Head of caudate nucleus (tissue), 42 donors: ENCODE results near the gene KMT5C.

Experiments used
- DNase-seq, 42 donors: peaks; one replicate each; pipeline versions ENCODE4 v3.0.0 to v3.0.0-alpha.2; 2020 to 2021; ENCODE audit warnings: mixed read lengths in 7 of 42
- intact Hi-C: fragments of 100-400 bp; cut with DNase I; formaldehyde crosslinking; loops from one replicate; pipeline ENCODE4 v1.15.0; 2022

KMT5C gene

GRCh38 chr19:55341595-55342531 lies 2.2 kb downstream of the KMT5C start:
- DNase-seq = no peak
- intact Hi-C loops = loop anchor here (5.0 kb wide), 1 partner anchor 40 kb away; the partner anchor contains the start of gene TMEM238

- intact Hi-C loops = loop anchor here (5.0 kb wide), 1 partner anchor 38 kb away; the partner anchor contains the start of gene TMEM238
- peak in 40 of 42 donors; percentile 24 to 85 (median 65) for DNase-seq
Observed at GRCh38 chr19:55344444-55344843, 4.8 kb downstream of the KMT5C start.

- DNase-seq = no peak
- intact Hi-C loops = no loop called here
Observed at GRCh38 chr19:55345101-55345817, 5.6 kb downstream of the KMT5C start.

- intact Hi-C loops = no loop called here
- DNase-seq = no peak
Observed at GRCh38 chr19:55345818-55346724, 6.4 kb downstream of the KMT5C start.

GRCh38 chr19:55346725-55347441 lies 7.2 kb downstream of the KMT5C start:
- no peak for DNase-seq

GRCh38 chr19:55347442-55348009 lies 7.8 kb downstream of the KMT5C start:
- intact Hi-C loops = no loop called here
- no peak for DNase-seq

More at GRCh38 chr19:55346725-55347441, 7.2 kb downstream of the KMT5C start:
- intact Hi-C loops = no loop called here

- no peak for DNase-seq
- intact Hi-C loops = no loop called here
Observed at GRCh38 chr19:55348317-55349034, 8.8 kb downstream of the KMT5C start.

GRCh38 chr19:55350620-55351315 lies 11.1 kb downstream of the KMT5C start:
- DNase-seq = no peak
- intact Hi-C loops = no loop called here

GRCh38 chr19:55352040-55352439 lies 12.4 kb downstream of the KMT5C start:
- DNase-seq = no peak
- intact Hi-C loops = no loop called here

- no peak for DNase-seq
- intact Hi-C loops = no loop called here
Observed at GRCh38 chr19:55352549-55353145, 13.0 kb downstream of the KMT5C start.

GRCh38 chr19:55353356-55353802 lies 13.7 kb downstream of the KMT5C start:
- peak in 1 of 42 donors; percentile 8 for DNase-seq
- intact Hi-C loops = no loop called here

GRCh38 chr19:55353803-55354697 lies 14.4 kb downstream of the KMT5C start:
- DNase-seq = peak in 28 of 42 donors; percentile 11 to 66 (median 41)
- intact Hi-C loops = no loop called here

- DNase-seq = no peak
- intact Hi-C loops = no loop called here
Observed at GRCh38 chr19:55354698-55355212, 15.1 kb downstream of the KMT5C start, which contains the start of gene COX6B2. Gene COX6B2 (minus strand): TSS chr19:55354719. CDS start chr19:55354521, 198 bp downstream.

GRCh38 chr19:55355213-55355821 lies 15.6 kb downstream of the KMT5C start:
- intact Hi-C loops = no loop called here
- no peak for DNase-seq
